Omental fat pad (tissue), 4 donors: ENCODE data around the gene GPR137. TPM values are rescaled to one million over a fixed set of nuclear protein-coding genes. Genes with fewer than 3 reads are reported as not detected.

Experiments
- ATAC-seq: fragments of 150-250 bp; one replicate; pipeline ENCODE4 v1.9.1; 2016; ENCODE audit warnings: mild to moderate bottlenecking, moderate library complexity; ENCODE audit not compliant: low FRiP score
- DNase-seq: peaks from one replicate; pipeline ENCODE4 v3.0.0-alpha.2; 2019; ENCODE audit warnings: low spot score
- total RNA-seq, 4 donors: library from RNA; depleted of rRNA; stranded (reverse); fragments of >200 nt; gene quantifications; one replicate each; pipeline ENCODE4 v1.1.0, GENCODE V29; 2016
- TF ChIP-seq, protein P1 (sequence below), 3 donors: fragments of 450-650 bp; IDR thresholded peaks; one replicate each; pipeline ENCODE4 v1.5.1; 2016 to 2017; ENCODE audit warnings: antibody characterized with exemption in 3 of 3, mild to moderate bottlenecking in 3 of 3, moderate library complexity in 2 of 3

Gene GPR137
- total RNA-seq, 4 donors from 2014 or later, result 8.2 to 20.6 (median 12.7) TPM

DNA sequence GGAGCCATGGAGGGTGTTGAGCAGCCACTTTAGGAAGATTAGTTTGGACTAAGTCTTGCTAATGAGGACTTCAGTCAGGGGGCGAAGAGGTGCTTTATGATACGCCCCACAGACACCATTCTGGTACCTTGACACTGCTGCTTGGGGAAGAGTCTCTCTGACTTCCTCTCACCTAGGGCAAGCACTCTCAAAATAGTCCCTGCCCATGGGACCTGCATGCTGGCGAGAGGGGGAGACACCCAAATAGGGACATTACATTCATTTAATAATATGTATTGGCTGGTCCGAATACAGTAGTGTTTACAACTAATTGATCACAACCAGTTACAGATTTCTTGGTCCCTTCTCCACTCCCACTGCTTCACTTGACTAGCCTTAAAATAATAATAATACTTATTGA lies 10.1 kb downstream of the GPR137 start:
- TF ChIP-seq, protein P1, sequence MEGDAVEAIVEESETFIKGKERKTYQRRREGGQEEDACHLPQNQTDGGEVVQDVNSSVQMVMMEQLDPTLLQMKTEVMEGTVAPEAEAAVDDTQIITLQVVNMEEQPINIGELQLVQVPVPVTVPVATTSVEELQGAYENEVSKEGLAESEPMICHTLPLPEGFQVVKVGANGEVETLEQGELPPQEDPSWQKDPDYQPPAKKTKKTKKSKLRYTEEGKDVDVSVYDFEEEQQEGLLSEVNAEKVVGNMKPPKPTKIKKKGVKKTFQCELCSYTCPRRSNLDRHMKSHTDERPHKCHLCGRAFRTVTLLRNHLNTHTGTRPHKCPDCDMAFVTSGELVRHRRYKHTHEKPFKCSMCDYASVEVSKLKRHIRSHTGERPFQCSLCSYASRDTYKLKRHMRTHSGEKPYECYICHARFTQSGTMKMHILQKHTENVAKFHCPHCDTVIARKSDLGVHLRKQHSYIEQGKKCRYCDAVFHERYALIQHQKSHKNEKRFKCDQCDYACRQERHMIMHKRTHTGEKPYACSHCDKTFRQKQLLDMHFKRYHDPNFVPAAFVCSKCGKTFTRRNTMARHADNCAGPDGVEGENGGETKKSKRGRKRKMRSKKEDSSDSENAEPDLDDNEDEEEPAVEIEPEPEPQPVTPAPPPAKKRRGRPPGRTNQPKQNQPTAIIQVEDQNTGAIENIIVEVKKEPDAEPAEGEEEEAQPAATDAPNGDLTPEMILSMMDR (IDR thresholded peaks at IDR 0.05), result no peak
- DNase-seq (no peak), ATAC-seq (no peak)

DNA sequence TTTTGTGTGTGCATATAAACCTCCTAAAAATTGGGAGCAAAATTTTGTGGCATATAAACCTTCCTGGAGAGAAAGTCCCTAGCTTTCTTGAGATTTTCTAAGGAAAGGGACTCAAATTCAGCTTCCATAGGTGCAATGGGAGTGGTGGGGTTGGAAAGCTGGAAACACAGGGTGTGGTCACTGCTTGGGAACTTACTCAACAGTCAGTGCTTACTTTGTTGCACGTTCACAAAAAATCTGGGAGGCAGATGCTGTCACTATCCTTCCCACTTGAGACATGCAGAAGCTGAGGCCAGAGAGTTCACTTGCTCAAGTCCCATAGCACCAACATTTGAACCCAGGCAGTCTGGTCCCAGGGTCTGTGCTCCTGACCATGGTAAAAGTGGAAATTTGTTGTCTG lies 10.6 kb downstream of the GPR137 start:
- TF ChIP-seq, protein P1 (IDR thresholded peaks at IDR 0.05), result no peak
- ATAC-seq, result no peak
- DNase-seq, result no peak

DNA sequence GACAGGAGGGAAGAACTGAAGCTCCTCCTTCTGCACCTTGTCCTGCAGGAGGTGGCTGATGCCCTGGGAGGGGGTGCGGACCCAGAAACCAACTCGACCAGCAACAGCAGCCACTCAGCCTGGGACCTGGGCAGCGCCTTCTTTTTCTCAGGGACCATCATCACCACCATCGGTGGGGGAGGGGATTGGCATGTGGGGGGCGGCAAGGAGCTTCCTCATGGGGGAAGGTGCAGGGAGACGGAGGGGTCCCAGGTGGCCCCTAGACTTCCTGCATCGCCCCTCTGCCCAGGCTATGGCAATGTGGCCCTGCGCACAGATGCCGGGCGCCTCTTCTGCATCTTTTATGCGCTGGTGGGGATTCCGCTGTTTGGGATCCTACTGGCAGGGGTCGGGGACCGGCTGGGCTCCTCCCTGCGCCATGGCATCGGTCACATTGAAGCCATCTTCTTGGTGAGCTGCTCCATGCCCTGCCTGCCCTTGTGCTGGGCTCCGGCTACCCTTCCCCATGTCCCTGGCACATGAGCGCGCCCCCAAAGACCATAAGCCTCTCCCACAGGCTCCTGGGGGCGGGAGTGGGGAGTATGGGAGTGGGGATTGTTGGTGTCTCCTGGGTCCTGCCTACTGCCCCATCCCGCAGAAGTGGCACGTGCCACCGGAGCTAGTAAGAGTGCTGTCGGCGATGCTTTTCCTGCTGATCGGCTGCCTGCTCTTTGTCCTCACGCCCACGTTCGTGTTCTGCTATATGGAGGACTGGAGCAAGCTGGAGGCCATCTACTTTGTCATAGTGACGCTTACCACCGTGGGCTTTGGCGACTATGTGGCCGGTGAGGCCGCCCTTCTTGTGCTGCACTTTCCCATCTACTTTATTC lies 11.4 kb downstream of the GPR137 start:
- TF ChIP-seq, protein P1 (IDR thresholded peaks at IDR 0.05), result no peak
- ATAC-seq (no peak), DNase-seq (no peak)

DNA sequence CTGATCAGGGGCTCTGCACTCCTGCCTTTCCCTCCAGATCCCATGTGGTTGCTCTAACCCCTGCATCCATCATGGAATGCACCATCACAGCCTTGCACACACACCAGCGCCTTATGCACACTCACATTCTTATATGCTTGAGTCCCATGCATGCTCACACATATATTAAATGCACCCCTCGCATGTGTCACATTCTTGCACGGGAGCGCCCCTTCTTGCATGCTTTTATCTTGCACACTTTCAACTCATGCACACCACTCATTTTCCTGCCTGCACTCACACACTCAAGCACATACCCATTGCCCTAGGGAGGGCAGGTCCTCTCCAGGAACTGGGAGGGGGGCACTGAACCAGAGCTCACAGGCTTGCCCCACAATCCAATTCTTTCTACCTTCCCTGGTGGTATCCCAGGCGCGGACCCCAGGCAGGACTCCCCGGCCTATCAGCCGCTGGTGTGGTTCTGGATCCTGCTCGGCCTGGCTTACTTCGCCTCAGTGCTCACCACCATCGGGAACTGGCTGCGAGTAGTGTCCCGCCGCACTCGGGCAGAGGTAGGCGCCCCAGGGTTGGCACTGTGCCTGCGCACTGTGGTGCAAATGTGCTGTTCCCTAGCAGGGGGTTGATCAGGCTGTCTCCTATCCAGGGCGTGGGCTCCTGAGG lies 12.2 kb downstream of the GPR137 start:
- TF ChIP-seq, protein P1 (IDR thresholded peaks at IDR 0.05), result no peak
- DNase-seq (no peak), ATAC-seq (no peak)

DNA sequence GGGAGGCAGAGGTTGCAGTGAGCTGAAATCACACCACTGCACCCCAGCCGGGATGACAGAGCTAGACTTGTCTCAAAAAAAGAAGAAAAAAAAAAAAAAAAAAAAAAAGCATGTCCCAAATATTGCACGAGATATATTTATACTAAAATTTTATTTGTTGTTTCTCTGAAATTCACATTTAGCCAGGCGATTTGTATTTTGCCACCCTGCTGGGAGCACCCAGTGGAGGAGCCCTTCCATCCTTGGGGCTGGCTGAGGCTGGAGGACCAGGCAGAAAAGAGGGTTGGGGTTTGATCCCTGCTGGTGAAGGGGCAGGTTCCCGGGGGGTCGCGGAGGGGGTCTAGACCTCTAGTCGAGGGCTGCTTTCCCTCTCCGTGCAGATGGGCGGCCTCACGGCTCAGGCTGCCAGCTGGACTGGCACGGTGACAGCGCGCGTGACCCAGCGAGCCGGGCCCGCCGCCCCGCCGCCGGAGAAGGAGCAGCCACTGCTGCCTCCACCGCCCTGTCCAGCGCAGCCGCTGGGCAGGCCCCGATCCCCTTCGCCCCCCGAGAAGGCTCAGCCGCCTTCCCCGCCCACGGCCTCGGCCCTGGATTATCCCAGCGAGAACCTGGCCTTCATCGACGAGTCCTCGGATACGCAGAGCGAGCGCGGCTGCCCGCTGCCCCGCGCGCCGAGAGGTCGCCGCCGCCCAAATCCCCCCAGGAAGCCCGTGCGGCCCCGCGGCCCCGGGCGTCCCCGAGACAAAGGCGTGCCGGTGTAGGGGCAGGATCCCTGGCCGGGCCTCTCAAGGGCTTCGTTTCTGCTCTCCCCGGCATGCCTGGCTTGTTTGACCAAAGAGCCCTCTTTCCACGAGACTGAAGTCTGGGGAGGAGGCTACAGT lies 13.6 kb downstream of the GPR137 start:
- DNase-seq (no peak), ATAC-seq (peak; percentile 11)

More for the DNA sequence above, 13.6 kb downstream of the GPR137 start:
- TF ChIP-seq, protein P1 (IDR thresholded peaks at IDR 0.05), result no peak
